Measurements from ENCODE around the gene SMAD3. TPM values are rescaled to one million over a fixed set of nuclear protein-coding genes. Genes with fewer than 3 reads are reported as not detected.
A peak's percentile ranks its signal among the peaks of the same experiment; 100 is the strongest.

Gene SMAD3
- total and polyA plus RNA-seq, 2 experiments from 2014 or later, result 30.8 to 34.0 TPM

DNA sequence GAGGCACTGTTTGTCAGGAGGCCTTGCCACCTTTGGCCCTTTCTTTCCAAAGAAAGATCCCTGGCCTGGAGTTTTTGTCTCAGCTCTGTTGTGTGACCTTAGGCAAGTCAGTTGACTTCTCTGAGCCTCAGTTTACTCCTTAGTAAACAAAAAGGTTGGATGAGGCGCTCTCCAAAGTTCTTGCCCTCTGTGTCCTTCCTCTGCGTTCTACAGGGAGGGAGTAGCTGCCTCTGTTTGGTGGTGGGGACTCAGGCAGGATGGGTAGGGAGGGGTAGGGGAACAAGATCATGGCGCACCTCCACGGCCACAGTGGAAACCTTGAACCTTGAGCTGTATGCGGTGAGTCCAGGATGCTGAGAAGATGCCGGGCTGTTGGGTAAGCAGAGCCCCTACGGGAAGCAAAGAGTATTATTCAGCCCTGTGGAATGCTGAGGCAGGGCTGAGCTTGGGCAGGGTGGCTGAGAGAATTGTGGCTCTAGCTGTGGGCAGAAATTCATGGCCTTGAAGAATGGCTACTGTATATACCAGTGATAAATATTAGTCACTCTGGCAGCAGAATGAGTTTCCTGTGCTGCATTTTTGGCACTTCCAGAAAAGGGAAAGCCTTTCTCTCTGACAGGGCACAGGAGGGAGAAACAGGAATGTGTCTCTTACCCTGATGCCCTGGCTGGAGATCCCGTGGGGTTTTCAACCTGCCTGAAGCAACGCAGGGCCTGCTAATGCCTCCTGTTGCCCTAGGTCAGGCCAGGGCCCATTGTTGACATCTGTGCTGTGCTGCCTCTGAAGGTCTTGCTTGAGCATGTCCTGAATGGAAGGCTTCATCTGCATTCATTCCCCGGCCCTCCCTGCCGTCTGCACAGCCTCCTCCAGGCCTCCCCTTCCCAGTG is 39.9 kb downstream of the SMAD3 start:
- Histone ChIP-seq H3K4me2 (ENCODE audit: unreplicated experiment) (peak overlapping the region; percentile 61), H3K9me2 (ENCODE audit: insufficient read depth) (no peaks in the 10 kb centered on the region), H3K4me3 (no peak overlapping the region), H3K4me1 (ENCODE audit: insufficient read depth) (peaks cover 68% of the 10 kb centered on the region), H2AFZ (no peak overlapping the region), H3K9ac (peak overlapping the region; percentile 83), H4K20me1 (ENCODE audit: insufficient read depth) (no peaks in the 10 kb centered on the region), H3F3A (ENCODE audit: insufficient read depth) (peaks cover 56% of the 10 kb centered on the region), H3K27me3 (replicated peaks; ENCODE audit: insufficient read depth) (no peaks in the 10 kb centered on the region), H3K27ac (peak overlapping the region; percentile 95), H3K9me3 (ENCODE audit: low read depth) (no peaks in the 10 kb centered on the region), H3K79me2 (ENCODE audit: insufficient read depth) (peaks cover 83% of the 10 kb centered on the region), H3K36me3 (ENCODE audit: low read depth) (0 out of 2 replicates have a peak, but pooled peaks cover 5% of the 10 kb centered on the region)
- in situ Hi-C loops (cut with MboI), result no loop called here
- TF ChIP-seq EZH2 (IDR thresholded peaks at IDR 0.05; ENCODE audit: insufficient read depth, poor library complexity, severe bottlenecking) (no peak), EZH2phosphoT487 (IDR thresholded peaks at IDR 0.05; ENCODE audit: insufficient read depth, low read depth) (0 out of 2 replicates have a peak, but pooled peaks have one; percentile 64)
- WGBS, 2 experiments (ENCODE audit: low coverage in 1 of 2, low lambda C conversion rate in 2 of 2, missing lambda C conversion rate in 2 of 2), result 15 to 18% methylated on average over 10 to 11 of the region's 11 CpGs
- DNase-seq, result peak; percentile 98

- in situ Hi-C loops (cut with MboI), result no loop called here
- no peaks in the 10 kb centered on the region for H4K20me1 ChIP-seq (ENCODE audit: insufficient read depth)
- no peak for TF ChIP-seq EZH2phosphoT487 (IDR thresholded peaks at IDR 0.05; ENCODE audit: insufficient read depth, low read depth)
- no peak for TF ChIP-seq EZH2 (IDR thresholded peaks at IDR 0.05; ENCODE audit: insufficient read depth, poor library complexity, severe bottlenecking)
Observed at GRCh38 chr15:67105991-67106763, 40.8 kb downstream of the SMAD3 start.

GRCh38 chr15:67106764-67107013 is 41.3 kb downstream of the SMAD3 start:
- no peaks in the 10 kb centered on the region for H3K9me3 ChIP-seq (ENCODE audit: low read depth)
- 0% methylated on average over 2 of the region's 2 CpGs for WGBS, 2 experiments (ENCODE audit: low coverage in 1 of 2, low lambda C conversion rate in 2 of 2, missing lambda C conversion rate in 2 of 2)
- H2AFZ ChIP-seq, result no peak overlapping the region
- peak overlapping the region; percentile 20; the same call in 1 of the 2 replicates for H3K4me3 ChIP-seq
- DNase-seq, result no peak
- peak overlapping the region; percentile 95 for H3K27ac ChIP-seq
- in situ Hi-C loops (cut with MboI), result no loop called here
- peaks cover 66% of the 10 kb centered on the region for H3F3A ChIP-seq (ENCODE audit: insufficient read depth)
- 0 out of 2 replicates have a peak, but pooled peaks cover 13% of the 10 kb centered on the region for H3K36me3 ChIP-seq (ENCODE audit: low read depth)
- peaks cover 67% of the 10 kb centered on the region for H3K4me1 ChIP-seq (ENCODE audit: insufficient read depth)
- H4K20me1 ChIP-seq (ENCODE audit: insufficient read depth), result no peaks in the 10 kb centered on the region
- H3K9me2 ChIP-seq (ENCODE audit: insufficient read depth), result no peaks in the 10 kb centered on the region
- H3K4me2 ChIP-seq (ENCODE audit: unreplicated experiment), result peak overlapping the region; percentile 57
- no peak for TF ChIP-seq EZH2 (IDR thresholded peaks at IDR 0.05; ENCODE audit: insufficient read depth, poor library complexity, severe bottlenecking)
- TF ChIP-seq EZH2phosphoT487 (IDR thresholded peaks at IDR 0.05; ENCODE audit: insufficient read depth, low read depth), result no peak
- H3K79me2 ChIP-seq (ENCODE audit: insufficient read depth), result peaks cover 83% of the 10 kb centered on the region
- H3K27me3 ChIP-seq (replicated peaks; ENCODE audit: insufficient read depth), result no peaks in the 10 kb centered on the region
- peak overlapping the region; percentile 83 for H3K9ac ChIP-seq

More at GRCh38 chr15:67105991-67106763, 40.8 kb downstream of the SMAD3 start:
- Histone ChIP-seq H3K4me2 (ENCODE audit: unreplicated experiment) (peak overlapping the region; percentile 57), H3K9me2 (ENCODE audit: insufficient read depth) (no peaks in the 10 kb centered on the region), H3K9me3 (ENCODE audit: low read depth) (no peaks in the 10 kb centered on the region), H3K4me3 (peak overlapping the region; percentile 20; the same call in 1 of the 2 replicates), H2AFZ (no peak overlapping the region), H3F3A (ENCODE audit: insufficient read depth) (peaks cover 65% of the 10 kb centered on the region), H3K36me3 (ENCODE audit: low read depth) (0 out of 2 replicates have a peak, but pooled peaks cover 7% of the 10 kb centered on the region), H3K79me2 (ENCODE audit: insufficient read depth) (peaks cover 83% of the 10 kb centered on the region), H3K4me1 (ENCODE audit: insufficient read depth) (peaks cover 72% of the 10 kb centered on the region), H3K27ac (peak overlapping the region; percentile 95), H3K9ac (peak overlapping the region; percentile 83), H3K27me3 (replicated peaks; ENCODE audit: insufficient read depth) (no peaks in the 10 kb centered on the region)
- 79 to 86% methylated on average over 8 of the region's 8 CpGs for WGBS, 2 experiments (ENCODE audit: low coverage in 1 of 2, low lambda C conversion rate in 2 of 2, missing lambda C conversion rate in 2 of 2)
- no peak for DNase-seq

DNA sequence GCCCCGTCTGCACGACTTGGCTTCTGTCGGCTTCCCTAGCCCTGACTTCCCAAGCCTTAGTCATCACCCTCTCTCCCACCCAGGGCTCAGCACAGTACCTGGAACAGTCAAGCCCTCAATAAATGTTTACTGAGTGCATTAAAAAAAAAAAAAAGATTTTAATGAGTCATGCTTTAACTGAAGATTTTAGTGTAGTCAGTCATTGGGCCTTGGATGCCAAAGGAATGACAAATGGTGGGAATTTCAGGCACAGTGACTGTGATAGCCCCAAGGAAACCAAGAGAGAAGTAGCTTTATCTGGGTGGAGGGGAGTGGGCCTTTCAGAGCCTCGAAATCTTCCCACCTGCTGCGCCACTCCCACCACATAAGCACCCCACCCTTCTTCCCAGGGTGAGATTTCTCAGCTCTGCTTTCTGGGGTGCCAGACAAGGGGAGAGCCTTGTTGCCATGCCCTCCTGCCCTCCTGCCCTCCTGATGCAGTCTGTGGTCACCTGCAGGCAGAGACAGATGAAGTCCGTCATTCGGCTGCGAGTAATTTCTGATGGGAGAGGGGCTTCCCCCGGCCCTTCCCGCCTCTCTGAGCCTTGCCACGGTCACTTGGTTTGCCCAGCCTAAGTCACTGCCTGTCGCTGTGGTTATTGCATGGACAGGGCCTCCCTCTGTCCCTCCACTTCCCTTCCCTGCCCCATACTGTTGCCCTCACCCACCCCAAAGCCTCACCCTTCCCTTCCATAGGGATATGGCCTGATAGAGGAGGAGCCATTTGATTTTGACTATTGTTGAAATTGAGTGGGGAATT is 41.8 kb downstream of the SMAD3 start:
- H3K27me3 ChIP-seq (replicated peaks; ENCODE audit: insufficient read depth), result no peaks in the 10 kb centered on the region
- peak; percentile 99 for DNase-seq
- no peaks in the 10 kb centered on the region for H3K9me2 ChIP-seq (ENCODE audit: insufficient read depth)
- WGBS, 2 experiments (ENCODE audit: low coverage in 1 of 2, low lambda C conversion rate in 2 of 2, missing lambda C conversion rate in 2 of 2), result 18 to 19% methylated on average over 11 to 12 of the region's 12 CpGs
- peaks cover 66% of the 10 kb centered on the region for H3F3A ChIP-seq (ENCODE audit: insufficient read depth)
- TF ChIP-seq EZH2 (IDR thresholded peaks at IDR 0.05; ENCODE audit: insufficient read depth, poor library complexity, severe bottlenecking) (no peak), EZH2phosphoT487 (IDR thresholded peaks at IDR 0.05; ENCODE audit: insufficient read depth, low read depth) (no peak)
- peaks cover 64% of the 10 kb centered on the region for H3K4me1 ChIP-seq (ENCODE audit: insufficient read depth)
- no peaks in the 10 kb centered on the region for H4K20me1 ChIP-seq (ENCODE audit: insufficient read depth)
- H3K27ac ChIP-seq, result peak overlapping the region; percentile 95
- peak overlapping the region; percentile 83 for H3K9ac ChIP-seq
- no peaks in the 10 kb centered on the region for H3K9me3 ChIP-seq (ENCODE audit: low read depth)
- H3K4me3 ChIP-seq, result no peak overlapping the region
- in situ Hi-C loops (cut with MboI), result no loop called here
- peak overlapping the region; percentile 33 for H3K4me2 ChIP-seq (ENCODE audit: unreplicated experiment)
- 0 out of 2 replicates have a peak, but pooled peaks cover 14% of the 10 kb centered on the region for H3K36me3 ChIP-seq (ENCODE audit: low read depth)
- no peak overlapping the region for H2AFZ ChIP-seq
- peaks cover 82% of the 10 kb centered on the region for H3K79me2 ChIP-seq (ENCODE audit: insufficient read depth)
